WTC11 (cell line): ENCODE results near the gene TEKT5. TPM values are rescaled to one million over a fixed set of nuclear protein-coding genes. Genes with fewer than 3 reads are reported as not detected.

ENCODE experiments used
- ATAC-seq: fragments of 200-7000 bp; cut with Tn5 transposase; 2 replicates; pipeline ENCODE4 v1.10.0; 2021; ENCODE audit warnings: mild to moderate bottlenecking, moderate library complexity
- CTCF ChIA-PET: fragments of 300-600 bp; sonication (Branson Sonifier 250); formaldehyde crosslinking; loops from one replicate; lab custom pipeline; 2021; ENCODE audit warnings: antibody characterized with exemption; lab: Charles Lee
- POLR2A ChIA-PET: fragments of 350-600 bp; sonication (Branson Sonifier 250); formaldehyde crosslinking; loops from one replicate; lab custom pipeline; 2021; ENCODE audit warnings: antibody characterized with exemption; lab: Charles Lee
- DNase-seq: peaks from one replicate; pipeline ENCODE4 v3.0.0; 2021; ENCODE audit warnings: low spot score
- H3K27ac Mint-ChIP-seq: 2 replicates; pipeline ENCODE4 v1.8.0; 2021; ENCODE audit warnings: mixed read lengths
- H3K27me3 Mint-ChIP-seq: 2 replicates; pipeline ENCODE4 v1.8.0; 2021; ENCODE audit warnings: low read depth, mild to moderate bottlenecking, moderate library complexity, mixed read lengths
- H3K36me3 Mint-ChIP-seq: 2 replicates; pipeline ENCODE4 v1.8.0; 2021; ENCODE audit warnings: mixed read lengths
- H3K4me1 Mint-ChIP-seq: 2 replicates; pipeline ENCODE4 v1.8.0; 2022; ENCODE audit warnings: mixed read lengths
- H3K4me3 Mint-ChIP-seq: 2 replicates; pipeline ENCODE4 v1.8.0; 2021; ENCODE audit warnings: mild to moderate bottlenecking, moderate library complexity, mixed read lengths
- H3K9me3 Mint-ChIP-seq: 2 replicates; pipeline ENCODE4 v1.8.0; 2021; ENCODE audit warnings: mixed read lengths
- ARID4B ChIP-seq: sonication (generic); formaldehyde crosslinking; IDR thresholded peaks from 2 replicates; pipeline ENCODE4 v1.8.0; 2023; ENCODE audit warnings: missing genetic modification reagents, mild to moderate bottlenecking, borderline replicate concordance
- E2F5 ChIP-seq: sonication (generic); formaldehyde crosslinking; IDR thresholded peaks from 2 replicates; pipeline ENCODE4 v1.8.1; 2022; ENCODE audit warnings: mild to moderate bottlenecking, moderate library complexity, missing genetic modification reagents
- GTF2I ChIP-seq: fragments of 250-450 bp; sonication (Bioruptor Pico); conservative IDR thresholded peaks from 2 replicates; pipeline ENCODE4 v1.4.0; 2021; ENCODE audit warnings: mild to moderate bottlenecking
- NFATC4 ChIP-seq: fragments of 250-450 bp; sonication (Bioruptor Pico); IDR thresholded peaks from 2 replicates; pipeline ENCODE4 v1.9.0; 2021; ENCODE audit warnings: mild to moderate bottlenecking
- NR1H2 ChIP-seq: sonication (generic); formaldehyde crosslinking; IDR thresholded peaks from 2 replicates; pipeline ENCODE4 v1.9.0; 2021; ENCODE audit warnings: mild to moderate bottlenecking, moderate library complexity, missing genetic modification reagents
- PRRX2 ChIP-seq: fragments of 250-450 bp; sonication (Bioruptor Pico); IDR thresholded peaks from 2 replicates; pipeline ENCODE4 v1.8.0; 2021; ENCODE audit warnings: mild to moderate bottlenecking
- TEAD1 ChIP-seq: sonication (generic); formaldehyde crosslinking; IDR thresholded peaks from 2 replicates; pipeline ENCODE4 v1.8.0; 2022; ENCODE audit warnings: mild to moderate bottlenecking, missing genetic modification reagents
- ZNF232 ChIP-seq: sonication (generic); formaldehyde crosslinking; IDR thresholded peaks from 2 replicates; pipeline ENCODE4 v1.8.0; 2022; ENCODE audit warnings: mild to moderate bottlenecking, missing genetic modification reagents
- ZNF263 ChIP-seq: sonication (generic); formaldehyde crosslinking; IDR thresholded peaks from 2 replicates; pipeline ENCODE4 v1.8.1; 2022; ENCODE audit warnings: low read depth, mild to moderate bottlenecking, moderate library complexity, missing genetic modification reagents
- ZNF512 ChIP-seq: sonication (generic); formaldehyde crosslinking; IDR thresholded peaks from 2 replicates; pipeline ENCODE4 v1.8.1; 2022; ENCODE audit warnings: missing genetic modification reagents, borderline replicate concordance
- total RNA-seq: library from RNA; stranded (reverse); gene quantifications from 3 replicates; pipeline ENCODE4 v1.2.3, GENCODE V29; 2021
- TF ChIP-seq, protein P1 (sequence below): fragments of 250-450 bp; sonication (Bioruptor Pico); IDR thresholded peaks from 2 replicates; pipeline ENCODE4 v2.1.2; 2022; ENCODE audit warnings: mild to moderate bottlenecking, moderate library complexity
- TF ChIP-seq, protein P2 (sequence below): sonication (generic); formaldehyde crosslinking; IDR thresholded peaks from 2 replicates; pipeline ENCODE4 v1.8.1; 2023; ENCODE audit warnings: mild to moderate bottlenecking, missing genetic modification reagents
- TF ChIP-seq, protein P3 (sequence below): sonication (generic); formaldehyde crosslinking; conservative IDR thresholded peaks from 2 replicates; pipeline ENCODE4 v1.8.1; 2022; ENCODE audit warnings: mild to moderate bottlenecking, missing genetic modification reagents
- TF ChIP-seq, protein P4 (sequence below): sonication (generic); formaldehyde crosslinking; IDR thresholded peaks from 2 replicates; pipeline ENCODE4 v1.8.1; 2022; ENCODE audit warnings: mild to moderate bottlenecking, missing genetic modification reagents, moderate library complexity, borderline replicate concordance
- TF ChIP-seq, protein P5 (sequence below): sonication (generic); formaldehyde crosslinking; IDR thresholded peaks from 2 replicates; pipeline ENCODE4 v1.8.0; 2022; ENCODE audit warnings: mild to moderate bottlenecking, missing genetic modification reagents
- TF ChIP-seq, protein P6 (sequence below): fragments of 250-450 bp; sonication (Bioruptor Pico); IDR thresholded peaks from 2 replicates; pipeline ENCODE4 v1.9.0; 2021; ENCODE audit warnings: mild to moderate bottlenecking

Gene TEKT5
- total RNA-seq, 1 experiment from 2014 or later, result 1.1 TPM

DNA sequence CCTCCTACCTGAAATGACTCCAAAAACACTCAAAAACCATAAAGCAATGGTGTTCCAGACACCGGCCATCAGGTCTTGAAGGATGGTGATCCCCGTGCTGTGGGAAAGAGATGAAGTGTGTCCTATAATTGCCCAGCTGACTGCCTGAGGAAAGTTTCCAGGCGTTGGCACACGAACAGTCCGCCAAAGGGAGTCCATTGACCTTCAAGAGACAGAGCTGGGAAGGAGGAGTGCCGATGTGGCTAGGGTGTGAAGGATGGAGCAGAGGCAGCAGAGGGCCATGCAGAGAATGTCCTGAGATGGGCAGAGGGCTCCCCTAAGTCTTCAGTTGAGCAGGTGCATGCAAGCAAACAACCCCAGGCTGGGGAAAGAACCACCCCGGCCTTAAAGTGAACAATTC is 37.1 kb upstream of the TEKT5 start:
- no peak for DNase-seq
- POLR2A ChIA-PET, result interaction anchor here (0.6 to 1.1 kb wide), 2 partner anchors 211 to 401 kb away, joined by 3 read pairs; no protein-coding TSS in a partner anchor
- CTCF ChIA-PET, result interaction anchor here (1.3 to 1.5 kb wide), 3 partner anchors 165 to 217 kb away, joined by 3 to 7 read pairs (median 3); no protein-coding TSS in a partner anchor
- Mint-ChIP-seq H3K9me3 (peaks cover 5% of the 10 kb centered on the region), H3K36me3 (peaks cover 3% of the 10 kb centered on the region), H3K4me1 (no peaks in the 10 kb centered on the region; the same call in 1 of the 2 replicates), H3K27me3 (no peaks in the 10 kb centered on the region), H3K4me3 (no peak overlapping the region), H3K27ac (no peak overlapping the region)
- TF ChIP-seq NFATC4 (no peak), ZNF232 (CRISPR knock-in tag) (no peak), ARID4B (CRISPR knock-in tag) (no peak), GTF2I (CRISPR knock-in tag) (no peak), PRRX2 (no peak), ZNF512 (CRISPR knock-in tag) (no peak), TEAD1 (CRISPR knock-in tag) (no peak), NR1H2 (no peak), ZNF263 (CRISPR knock-in tag) (no peak), E2F5 (CRISPR knock-in tag) (no peak)
- TF ChIP-seq, protein P1, sequence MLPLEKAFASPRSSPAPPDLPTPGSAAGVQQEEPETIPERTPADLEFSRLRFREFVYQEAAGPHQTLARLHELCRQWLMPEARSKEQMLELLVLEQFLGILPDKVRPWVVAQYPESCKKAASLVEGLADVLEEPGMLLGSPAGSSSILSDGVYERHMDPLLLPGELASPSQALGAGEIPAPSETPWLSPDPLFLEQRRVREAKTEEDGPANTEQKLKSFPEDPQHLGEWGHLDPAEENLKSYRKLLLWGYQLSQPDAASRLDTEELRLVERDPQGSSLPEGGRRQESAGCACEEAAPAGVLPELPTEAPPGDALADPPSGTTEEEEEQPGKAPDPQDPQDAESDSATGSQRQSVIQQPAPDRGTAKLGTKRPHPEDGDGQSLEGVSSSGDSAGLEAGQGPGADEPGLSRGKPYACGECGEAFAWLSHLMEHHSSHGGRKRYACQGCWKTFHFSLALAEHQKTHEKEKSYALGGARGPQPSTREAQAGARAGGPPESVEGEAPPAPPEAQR (CRISPR knock-in tag), result no peak
- TF ChIP-seq, protein P2, sequence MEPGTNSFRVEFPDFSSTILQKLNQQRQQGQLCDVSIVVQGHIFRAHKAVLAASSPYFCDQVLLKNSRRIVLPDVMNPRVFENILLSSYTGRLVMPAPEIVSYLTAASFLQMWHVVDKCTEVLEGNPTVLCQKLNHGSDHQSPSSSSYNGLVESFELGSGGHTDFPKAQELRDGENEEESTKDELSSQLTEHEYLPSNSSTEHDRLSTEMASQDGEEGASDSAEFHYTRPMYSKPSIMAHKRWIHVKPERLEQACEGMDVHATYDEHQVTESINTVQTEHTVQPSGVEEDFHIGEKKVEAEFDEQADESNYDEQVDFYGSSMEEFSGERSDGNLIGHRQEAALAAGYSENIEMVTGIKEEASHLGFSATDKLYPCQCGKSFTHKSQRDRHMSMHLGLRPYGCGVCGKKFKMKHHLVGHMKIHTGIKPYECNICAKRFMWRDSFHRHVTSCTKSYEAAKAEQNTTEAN (CRISPR knock-in tag), result no peak
- TF ChIP-seq, protein P3, sequence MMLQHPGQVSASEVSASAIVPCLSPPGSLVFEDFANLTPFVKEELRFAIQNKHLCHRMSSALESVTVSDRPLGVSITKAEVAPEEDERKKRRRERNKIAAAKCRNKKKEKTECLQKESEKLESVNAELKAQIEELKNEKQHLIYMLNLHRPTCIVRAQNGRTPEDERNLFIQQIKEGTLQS (CRISPR knock-in tag), result no peak
- TF ChIP-seq, protein P4, sequence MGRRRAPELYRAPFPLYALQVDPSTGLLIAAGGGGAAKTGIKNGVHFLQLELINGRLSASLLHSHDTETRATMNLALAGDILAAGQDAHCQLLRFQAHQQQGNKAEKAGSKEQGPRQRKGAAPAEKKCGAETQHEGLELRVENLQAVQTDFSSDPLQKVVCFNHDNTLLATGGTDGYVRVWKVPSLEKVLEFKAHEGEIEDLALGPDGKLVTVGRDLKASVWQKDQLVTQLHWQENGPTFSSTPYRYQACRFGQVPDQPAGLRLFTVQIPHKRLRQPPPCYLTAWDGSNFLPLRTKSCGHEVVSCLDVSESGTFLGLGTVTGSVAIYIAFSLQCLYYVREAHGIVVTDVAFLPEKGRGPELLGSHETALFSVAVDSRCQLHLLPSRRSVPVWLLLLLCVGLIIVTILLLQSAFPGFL (CRISPR knock-in tag), result no peak
- TF ChIP-seq, protein P5, sequence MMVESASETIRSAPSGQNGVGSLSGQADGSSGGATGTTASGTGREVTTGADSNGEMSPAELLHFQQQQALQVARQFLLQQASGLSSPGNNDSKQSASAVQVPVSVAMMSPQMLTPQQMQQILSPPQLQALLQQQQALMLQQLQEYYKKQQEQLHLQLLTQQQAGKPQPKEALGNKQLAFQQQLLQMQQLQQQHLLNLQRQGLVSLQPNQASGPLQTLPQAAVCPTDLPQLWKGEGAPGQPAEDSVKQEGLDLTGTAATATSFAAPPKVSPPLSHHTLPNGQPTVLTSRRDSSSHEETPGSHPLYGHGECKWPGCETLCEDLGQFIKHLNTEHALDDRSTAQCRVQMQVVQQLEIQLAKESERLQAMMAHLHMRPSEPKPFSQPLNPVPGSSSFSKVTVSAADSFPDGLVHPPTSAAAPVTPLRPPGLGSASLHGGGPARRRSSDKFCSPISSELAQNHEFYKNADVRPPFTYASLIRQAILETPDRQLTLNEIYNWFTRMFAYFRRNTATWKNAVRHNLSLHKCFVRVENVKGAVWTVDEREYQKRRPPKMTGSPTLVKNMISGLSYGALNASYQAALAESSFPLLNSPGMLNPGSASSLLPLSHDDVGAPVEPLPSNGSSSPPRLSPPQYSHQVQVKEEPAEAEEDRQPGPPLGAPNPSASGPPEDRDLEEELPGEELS (CRISPR knock-in tag), result no peak
- TF ChIP-seq, protein P6, sequence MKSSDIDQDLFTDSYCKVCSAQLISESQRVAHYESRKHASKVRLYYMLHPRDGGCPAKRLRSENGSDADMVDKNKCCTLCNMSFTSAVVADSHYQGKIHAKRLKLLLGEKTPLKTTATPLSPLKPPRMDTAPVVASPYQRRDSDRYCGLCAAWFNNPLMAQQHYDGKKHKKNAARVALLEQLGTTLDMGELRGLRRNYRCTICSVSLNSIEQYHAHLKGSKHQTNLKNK, result no peak
- no peak for ATAC-seq
